Stimulated activated CD4-positive, alpha-beta T cell treated with anti-CD3 and anti-CD28 coated beads, Interleukin-1b, Interleukin-23, amount 100 ng/mL, for 1 hour (primary cell): Measurements from ENCODE around the gene DGKQ.
A peak's percentile ranks its signal among the peaks of the same experiment; 100 is the strongest.

ENCODE experiments used
- DNase-seq, 2 donors: peaks; one replicate each; pipeline ENCODE4 v3.0.0-alpha.2; 2020; ENCODE audit warnings: low read depth in 2 of 2

The DGKQ gene, protein sequence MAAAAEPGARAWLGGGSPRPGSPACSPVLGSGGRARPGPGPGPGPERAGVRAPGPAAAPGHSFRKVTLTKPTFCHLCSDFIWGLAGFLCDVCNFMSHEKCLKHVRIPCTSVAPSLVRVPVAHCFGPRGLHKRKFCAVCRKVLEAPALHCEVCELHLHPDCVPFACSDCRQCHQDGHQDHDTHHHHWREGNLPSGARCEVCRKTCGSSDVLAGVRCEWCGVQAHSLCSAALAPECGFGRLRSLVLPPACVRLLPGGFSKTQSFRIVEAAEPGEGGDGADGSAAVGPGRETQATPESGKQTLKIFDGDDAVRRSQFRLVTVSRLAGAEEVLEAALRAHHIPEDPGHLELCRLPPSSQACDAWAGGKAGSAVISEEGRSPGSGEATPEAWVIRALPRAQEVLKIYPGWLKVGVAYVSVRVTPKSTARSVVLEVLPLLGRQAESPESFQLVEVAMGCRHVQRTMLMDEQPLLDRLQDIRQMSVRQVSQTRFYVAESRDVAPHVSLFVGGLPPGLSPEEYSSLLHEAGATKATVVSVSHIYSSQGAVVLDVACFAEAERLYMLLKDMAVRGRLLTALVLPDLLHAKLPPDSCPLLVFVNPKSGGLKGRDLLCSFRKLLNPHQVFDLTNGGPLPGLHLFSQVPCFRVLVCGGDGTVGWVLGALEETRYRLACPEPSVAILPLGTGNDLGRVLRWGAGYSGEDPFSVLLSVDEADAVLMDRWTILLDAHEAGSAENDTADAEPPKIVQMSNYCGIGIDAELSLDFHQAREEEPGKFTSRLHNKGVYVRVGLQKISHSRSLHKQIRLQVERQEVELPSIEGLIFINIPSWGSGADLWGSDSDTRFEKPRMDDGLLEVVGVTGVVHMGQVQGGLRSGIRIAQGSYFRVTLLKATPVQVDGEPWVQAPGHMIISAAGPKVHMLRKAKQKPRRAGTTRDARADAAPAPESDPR

DNA sequence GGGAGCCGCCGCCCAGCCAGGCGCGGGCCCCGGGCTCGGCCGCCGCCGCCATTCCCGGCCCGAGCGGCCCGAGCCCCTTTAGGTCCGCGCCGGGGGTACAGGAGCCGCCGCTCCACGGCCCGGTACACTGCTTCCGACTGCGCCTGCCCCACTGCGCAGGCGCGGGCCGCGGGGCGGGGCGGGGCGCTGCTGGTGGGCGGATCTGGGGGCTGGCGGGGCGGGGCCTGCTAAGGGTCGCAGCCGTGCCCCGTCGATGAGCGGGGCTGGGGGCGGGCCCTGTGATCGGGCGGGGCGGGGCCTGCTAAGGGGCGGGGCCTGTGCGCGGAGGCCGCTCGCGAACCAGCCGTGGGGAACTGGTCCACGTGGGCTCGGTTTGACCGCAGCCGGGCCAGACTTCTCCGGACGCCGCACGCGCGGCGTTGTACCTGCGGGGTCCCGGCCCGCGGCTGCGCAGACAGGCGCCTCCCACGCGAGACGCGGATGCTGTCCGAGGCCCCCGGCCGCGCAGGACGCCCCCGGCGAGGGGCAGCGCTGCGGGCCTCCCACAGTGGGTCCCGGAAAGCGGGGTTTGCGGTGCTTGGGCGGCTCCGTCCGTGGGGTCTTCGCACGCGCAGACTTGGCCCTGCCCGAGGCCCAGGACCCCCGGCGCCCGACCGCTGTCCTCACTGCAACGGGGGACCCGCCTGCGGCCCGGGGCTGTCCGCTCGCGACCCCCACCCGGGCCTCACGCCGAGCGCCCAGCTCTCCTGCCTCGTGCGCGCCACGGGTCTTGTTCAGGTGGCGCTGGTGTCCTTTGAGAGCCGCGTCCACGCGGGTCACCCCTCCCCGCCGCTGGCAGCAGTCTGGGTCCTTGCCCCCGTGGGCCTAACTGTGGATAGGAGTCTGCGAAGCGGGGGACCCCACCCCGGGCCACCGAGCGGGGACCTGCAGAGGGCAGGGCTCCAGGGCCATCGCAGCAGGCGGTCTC lies at the start of gene DGKQ:
Gene DGKQ (minus strand): TSS at position 139 of the 967 bp plus-strand sequence. CDS start 87 bp downstream, at position 52.
- peak; percentile 82 to 85 for DNase-seq

DNA sequence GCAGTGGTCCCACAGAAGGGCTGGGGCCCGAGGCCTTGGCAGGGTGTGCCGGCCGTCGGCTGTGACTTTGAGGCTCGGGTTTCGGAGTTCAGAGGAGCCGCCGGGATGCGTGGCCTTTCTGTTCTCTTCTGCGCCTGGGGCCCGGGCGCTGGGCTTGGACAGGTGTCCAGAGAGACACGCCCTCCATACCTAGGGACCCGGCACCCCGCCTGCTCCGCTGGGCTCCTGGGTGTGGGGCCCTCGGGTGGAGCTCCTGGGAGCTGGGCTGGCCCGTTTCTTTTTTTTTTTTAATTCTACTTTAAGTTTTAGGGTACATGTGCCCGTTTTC lies 49.3 kb upstream of the DGKQ start:
- DNase-seq = no peak

DNA sequence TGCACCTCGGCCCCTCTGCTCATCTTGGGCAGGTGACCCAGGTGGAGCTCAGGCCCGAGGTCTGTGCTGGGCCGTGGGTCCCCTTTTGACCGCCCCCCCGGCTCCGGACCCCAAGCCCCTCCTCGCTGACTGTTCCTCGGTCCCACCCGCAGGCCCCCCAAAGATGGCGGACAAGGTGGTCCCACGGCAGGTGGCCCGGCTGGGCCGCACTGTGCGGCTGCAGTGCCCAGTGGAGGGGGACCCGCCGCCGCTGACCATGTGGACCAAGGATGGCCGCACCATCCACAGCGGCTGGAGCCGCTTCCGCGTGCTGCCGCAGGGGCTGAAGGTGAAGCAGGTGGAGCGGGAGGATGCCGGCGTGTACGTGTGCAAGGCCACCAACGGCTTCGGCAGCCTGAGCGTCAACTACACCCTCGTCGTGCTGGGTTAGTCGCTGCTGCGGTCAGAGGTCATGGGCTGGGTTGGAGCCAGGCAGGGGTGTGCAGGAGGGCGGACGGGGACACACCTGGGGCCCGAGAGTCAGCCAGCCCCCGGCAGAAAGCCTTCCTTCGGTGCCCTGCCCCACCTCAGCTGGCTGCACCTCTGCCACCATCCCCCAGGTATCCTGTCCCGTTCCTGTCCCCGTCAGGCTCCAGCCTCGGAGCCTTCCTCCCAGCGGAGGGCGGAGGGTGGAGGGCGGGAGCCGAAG lies 48.8 kb upstream of the DGKQ start:
- DNase-seq = no peak

DNA sequence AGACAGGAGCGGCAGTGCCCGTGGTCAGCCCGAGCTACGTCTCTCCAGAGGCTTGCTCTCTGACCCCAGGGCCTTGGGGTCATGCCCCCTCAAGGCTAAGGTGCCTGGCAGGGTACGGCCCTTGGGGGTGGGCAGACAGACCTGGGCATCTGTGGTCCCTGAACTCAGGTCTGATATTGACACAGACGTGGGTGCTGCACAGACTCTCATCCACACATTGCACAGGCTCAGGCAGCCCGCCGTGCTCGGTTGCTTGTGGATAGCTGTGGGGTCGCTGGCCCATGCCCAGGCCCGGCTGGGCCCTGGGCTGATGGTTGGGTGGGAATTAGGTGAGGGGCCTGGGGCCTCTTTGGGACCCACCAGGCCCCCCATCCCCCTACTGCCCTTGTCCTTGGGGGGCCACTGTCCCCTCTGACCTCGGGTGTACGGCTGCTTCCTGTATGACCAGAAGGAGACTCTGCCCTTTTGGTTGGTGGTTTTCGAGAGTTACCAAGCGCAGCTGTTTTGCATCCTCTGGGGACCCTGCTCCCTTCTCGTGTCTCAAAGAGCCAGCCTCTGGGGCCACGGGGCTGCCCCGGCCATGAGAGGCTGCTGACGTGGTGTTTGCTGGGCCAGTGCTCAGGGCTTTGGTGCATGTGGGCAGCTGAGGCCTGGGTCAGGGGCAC lies 48.1 kb upstream of the DGKQ start:
- no peak for DNase-seq

DNA sequence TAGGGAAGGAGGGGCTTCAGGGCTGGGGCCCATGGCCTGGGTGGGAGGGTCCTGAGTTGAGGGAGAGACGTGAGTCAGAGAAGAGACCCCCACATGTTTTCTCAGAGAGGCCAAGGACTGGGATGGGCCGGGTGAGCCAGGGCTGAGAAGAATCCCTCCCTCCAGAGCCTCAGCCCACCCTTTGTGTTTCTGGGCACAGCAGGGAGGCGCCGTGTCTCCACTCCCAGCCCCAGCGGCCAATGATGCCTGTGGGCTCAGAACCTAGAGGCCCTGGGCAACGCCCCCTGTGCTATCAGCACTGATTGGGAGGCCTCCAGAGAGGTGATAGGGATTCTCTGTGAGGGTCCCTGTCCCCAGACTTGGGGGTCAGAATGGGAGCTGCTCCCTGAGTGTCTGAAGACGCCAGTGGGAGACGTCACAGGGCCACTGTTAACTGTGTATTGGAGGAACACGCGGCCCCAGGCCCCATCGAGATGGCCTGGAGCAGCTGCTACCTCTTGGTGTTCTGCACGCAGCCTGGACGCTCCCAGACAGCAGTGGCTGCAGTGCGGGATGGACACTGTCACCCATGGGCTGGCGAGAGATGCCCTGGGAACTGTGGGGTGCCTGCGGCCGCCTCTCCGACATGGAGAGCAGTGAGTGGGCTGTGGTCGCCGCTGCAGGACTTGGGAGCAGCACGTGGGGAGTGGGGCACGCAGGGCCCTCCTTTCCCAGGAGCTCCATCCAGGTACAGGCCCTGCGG lies 46.5 kb upstream of the DGKQ start:
- DNase-seq = no peak

DNA sequence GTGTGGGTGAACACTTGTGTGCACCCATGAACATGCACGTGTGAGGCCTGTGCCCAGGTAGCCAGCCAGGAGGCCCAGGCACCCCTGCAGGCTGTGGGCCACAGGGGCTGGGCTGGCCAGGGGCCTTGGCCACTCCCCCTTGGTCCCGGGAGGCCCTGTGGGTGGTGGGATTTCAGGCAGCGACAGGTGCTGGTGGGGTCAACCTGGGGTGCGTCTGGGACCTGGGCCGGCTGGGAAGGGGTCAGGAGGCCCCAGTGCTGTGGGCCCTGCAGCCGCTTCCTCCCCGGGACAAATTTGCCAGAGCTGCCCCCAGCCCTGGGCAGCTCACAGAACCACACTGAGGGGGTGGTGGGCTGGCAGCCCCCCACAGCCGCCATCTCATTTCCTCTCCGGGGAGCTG lies 46.0 kb upstream of the DGKQ start:
- no peak for DNase-seq

DNA sequence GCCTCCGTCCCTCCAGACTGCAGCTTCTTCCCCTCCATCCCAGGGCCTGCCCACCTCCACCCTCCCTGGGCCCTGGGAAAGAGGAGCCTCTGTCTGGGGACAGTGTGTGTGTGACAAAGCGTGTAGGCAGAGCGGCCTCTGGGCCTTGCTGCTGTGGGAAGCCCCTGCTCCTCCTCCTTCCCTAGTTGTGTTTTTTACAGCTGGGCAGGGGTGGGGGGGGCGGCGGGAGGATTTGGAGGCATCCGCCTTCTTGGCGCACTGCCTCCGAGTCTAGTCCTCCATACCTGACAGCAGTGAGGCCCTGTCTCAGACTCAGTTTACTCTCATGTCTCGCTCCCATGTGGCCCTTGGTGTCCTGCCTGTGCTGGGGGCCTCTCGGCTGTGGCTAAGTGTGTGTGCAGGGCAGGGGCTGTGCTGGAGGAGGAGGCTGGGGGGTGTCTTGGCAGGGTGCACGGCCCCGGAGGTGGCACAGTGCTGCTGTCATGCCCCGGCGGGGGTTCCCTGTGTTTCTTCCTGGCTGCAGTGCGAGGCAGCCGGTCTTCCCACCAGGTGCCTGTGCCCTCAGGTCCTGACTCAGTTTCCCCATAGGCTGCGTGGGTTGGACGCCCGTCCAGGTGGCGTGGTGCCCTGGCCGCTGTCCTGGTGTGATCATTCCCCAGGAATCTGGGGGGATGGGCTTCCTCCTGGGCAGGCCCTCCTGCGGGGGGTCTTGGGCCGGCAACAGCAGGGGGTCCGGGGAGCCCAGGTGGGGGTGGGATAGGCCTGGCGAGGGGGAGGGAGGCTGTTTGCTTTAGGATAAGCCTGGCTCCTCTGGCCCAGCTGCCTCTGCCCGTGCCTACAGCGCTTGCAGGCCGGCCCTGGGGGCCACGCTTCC lies 45.0 kb upstream of the DGKQ start:
- DNase-seq = no peak

DNA sequence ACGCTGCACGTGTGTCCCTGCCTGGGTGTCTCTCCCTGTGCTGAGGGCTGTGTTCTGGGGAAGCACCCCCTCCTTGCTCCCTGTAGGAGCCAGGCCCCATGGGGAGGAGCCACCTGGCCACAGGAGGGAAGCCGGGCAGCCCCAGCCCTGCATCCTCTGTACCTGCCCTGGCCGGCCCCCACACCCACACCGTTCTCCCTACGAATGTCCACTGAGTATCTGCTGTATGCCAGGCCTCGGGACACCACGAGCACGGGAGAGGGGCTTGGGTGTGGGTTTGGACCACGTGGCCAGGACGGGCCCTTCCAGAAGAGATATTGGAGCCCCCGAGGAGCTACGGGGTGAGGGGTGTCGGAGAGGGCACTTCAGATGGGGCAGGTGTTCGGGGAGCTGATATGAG lies 44.3 kb upstream of the DGKQ start:
- no peak for DNase-seq

DNA sequence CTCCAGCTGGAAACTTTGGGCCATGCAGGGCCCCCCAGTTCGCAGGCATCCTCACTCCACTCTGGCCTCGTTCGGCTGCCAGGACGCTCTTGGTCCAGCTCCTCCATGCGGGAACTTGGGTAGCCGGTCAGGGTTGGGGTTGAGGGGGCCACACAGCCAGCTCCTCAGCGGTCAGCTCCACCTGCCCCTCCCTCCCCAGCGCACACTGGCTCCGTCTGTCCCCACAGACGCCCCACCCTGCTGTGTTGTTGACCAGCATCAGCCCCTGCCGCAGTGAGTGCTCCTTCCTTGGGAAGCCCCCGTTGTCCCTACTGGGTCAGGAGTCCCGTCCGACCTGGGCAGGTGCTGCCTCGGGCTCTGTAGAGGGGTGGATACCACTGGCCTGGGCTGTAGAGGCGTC lies 43.8 kb upstream of the DGKQ start:
- no peak for DNase-seq

DNA sequence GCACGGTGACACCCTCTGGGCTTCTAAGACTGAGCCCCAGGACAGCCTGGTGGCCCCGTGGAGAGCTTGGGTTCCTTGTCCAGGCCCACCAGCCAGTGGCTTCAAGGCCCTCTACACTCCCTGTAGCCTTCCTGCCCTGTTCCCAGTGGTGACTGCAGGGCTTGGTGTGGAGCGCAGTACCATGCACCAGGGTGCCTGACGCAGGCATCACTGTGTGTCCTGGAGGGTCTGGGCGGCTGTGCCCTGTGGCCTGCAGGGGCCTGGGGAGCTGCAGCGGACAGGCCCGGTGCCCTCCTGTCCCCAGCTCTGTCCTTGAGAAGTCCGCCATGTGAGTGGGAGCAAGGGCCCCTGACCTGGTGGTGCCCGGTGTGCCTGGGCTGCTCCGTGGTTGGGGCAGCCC lies 42.4 kb upstream of the DGKQ start:
- DNase-seq = no peak

DNA sequence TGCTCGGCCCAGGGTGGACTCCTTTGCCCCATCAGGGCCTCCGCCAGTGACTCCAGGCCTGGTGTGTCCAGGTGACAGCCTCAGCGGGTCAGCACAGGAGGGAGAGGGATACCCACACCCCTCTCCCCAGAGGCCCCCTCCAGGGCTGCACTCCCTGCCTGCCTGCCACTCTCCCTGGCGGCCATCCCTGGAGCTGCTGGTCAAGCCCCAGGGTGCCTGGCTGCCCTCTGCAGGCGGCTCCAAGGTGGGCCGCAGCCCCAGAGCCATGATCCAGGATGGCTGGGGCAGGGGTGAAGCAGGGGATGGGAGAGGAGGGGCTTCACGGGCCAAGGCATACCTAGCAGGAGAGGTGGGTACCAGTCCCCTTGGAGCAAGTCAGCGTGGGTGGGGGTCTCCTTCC lies 41.8 kb upstream of the DGKQ start:
- no peak for DNase-seq

DNA sequence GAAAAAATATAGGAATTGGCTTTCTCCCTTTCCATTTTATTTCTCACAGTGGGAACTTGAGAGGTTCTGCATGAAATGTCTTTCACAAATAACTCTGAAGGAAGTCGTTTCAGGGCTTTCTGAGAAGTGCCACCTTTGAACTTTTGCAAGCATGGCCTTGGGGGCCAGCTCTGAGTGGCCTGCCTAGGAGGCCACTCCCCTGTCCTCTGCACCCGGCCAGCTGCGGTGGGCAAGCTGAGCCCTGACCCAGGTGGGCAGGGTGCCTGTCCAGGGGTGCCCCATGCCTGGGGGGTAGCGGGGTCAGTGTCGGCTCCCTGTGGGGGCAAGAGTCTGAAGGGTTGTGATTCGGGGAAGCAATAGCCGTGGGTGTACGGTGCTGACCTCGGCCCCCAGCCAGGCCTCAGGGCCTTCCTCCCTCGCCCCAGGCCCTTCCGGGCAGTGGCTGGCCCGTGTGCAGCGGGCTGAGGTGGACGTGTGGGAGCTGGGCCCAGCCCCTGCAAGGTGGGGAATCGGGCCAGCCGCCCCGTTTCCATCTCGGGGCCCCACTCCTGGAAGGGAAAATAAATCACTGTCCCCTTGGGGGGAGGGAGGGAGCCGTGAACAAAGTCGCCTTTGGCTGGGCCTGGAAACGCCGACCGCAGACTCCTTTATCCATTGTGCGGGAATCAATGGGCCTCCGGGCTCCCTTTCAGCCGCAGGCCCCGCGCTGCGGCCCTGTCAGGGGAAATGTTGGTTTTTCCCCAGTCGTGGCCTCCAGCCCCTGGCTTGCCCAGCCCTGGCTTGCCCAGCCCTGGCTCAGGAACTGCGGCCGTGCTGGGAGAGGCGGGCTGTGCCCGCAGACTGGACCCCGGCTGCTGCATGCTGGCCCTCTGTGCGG lies 41.2 kb upstream of the DGKQ start:
- DNase-seq = no peak

DNA sequence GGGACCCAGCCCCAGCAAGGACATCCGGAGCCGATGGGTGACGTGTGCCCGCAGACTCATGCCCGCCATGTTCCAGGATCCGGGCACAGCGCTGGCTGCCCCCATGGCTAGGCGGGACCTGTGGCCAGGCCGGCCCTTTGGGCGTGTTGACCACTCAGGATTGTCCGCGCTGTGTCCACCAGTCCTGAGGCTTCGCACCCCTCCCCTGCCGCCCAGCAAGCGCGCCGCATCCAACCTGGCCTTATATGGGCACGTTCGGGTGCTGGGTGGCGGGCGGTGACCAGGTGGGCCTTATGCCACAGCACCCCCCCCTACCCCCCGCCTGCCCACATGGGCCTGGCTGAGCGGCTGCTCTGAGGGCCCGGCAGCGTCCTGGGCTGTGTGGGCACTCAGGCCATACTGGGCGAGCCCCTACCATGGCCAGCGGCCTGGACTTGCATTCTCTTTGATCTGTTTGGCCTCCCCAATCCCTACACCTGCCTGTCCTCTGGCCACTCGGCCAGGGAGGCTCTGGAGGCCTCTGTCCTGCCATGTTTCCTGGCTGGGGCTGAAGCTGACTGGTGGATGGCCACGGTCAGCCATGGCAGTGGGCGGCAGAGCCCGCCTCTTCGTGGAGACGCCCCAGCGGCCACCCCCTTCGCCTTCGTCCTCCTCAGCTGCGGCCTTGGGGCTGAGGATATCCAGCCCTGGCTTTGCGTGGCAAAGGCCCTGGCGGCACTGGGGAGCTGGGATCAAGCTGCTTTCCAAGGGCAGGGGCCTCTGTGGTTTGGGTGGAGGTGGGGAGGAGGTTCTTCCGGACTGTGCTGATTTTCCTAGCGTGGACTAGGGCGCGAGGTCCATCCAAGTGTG lies 40.1 kb upstream of the DGKQ start:
- DNase-seq = no peak

DNA sequence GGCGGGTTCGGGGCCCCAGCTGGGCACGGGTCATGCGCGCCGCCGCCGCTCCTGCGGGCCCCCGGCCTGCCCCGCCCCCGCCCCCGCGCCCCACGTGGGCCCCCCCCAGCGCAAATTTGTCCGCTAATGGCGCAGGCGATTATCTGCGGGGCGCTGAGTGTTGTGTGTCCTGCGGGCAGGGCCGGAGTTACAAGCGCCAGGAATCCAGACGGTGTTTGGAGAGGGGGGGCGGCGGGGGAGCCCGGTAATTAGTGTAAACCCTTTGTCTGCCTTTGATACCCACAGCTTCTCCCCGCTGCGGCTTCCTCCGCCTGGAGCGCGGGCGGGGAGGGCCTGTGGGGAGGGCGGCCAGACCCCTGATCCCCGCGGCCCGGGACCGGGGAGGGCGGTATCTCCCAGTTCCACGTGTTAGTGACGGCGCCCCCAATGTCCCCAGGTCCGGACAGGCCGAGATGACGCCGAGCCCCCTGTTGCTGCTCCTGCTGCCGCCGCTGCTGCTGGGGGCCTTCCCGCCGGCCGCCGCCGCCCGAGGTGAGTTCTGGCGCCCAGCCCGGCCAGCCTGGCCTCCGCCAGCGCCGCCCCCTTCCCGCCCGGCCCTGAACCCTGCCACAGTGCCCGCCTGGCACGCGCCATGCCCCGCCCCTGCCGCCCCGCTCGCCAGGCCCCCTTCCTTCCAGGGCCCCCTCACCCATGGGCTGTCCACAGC lies 38.8 kb upstream of the DGKQ start:
- DNase-seq = peak in 1 of 2 donors; percentile 23

DNA sequence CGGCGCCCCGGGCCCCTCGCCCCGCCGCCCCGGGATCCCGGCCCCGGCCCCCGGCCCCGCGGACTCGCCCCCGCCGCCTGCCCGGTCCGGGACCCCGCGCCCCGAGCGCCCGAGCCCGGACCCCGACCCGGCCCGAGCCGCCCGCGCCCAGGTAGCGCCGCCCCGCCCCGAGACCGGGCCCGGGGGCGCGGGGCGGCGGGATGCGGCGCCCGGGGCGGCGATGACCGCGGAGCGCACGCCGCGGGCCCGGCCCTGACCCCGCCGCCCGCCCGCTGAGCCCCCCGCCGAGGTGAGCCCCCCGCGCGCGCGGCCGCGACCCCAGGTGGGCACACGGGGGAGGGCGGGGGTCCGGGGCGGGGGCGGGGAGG lies 38.3 kb upstream of the DGKQ start:
- DNase-seq = no peak

DNA sequence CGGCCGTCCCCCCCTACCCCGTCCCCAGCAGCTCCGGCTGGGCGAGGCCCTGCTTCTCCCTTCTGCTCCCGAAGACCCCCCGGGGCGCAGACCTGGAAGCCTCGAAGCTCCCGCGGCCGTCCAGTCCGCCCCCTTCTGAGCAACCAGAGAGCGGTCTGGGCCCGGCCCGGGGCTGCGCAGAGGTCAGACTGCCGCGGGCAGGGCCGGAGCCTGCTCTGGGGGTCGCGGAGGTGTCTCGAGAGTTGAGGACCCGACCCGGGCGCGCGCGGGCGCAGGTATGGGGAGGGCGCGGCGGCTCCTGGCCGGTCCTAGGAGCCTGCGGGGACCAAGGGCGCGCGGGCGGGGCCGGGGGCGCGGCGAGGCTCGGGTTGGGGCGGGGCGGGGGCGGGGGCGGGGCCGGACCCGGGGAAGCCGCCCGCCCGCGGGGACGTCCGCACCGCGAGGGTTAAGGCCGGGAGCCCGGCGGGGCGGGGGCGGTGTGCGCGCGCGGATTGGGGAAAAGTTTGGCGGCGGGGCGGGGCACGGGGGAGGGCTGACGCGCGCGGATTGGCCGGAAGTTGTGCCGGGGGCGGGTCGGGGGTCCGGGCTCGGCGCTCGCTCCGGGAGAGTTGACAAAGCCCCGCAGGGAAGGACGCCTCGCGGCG lies 37.8 kb upstream of the DGKQ start, which contains the start of gene FGFRL1:
Gene FGFRL1 (plus strand): TSS at position 605 of the 644 bp plus-strand sequence. CDS start 860 bp downstream, outside the sequence.
- DNase-seq = peak; percentile 86 to 88
